Measurements from ENCODE around the gene SPACA9. TPM values are rescaled to one million over a fixed set of nuclear protein-coding genes. Genes with fewer than 3 reads are reported as not detected.

SPACA9 gene
- total RNA-seq (2014; rRNA removed; shearing (Covaris generic)), result 0.91 and 3.0 TPM in 2 replicates

DNA sequence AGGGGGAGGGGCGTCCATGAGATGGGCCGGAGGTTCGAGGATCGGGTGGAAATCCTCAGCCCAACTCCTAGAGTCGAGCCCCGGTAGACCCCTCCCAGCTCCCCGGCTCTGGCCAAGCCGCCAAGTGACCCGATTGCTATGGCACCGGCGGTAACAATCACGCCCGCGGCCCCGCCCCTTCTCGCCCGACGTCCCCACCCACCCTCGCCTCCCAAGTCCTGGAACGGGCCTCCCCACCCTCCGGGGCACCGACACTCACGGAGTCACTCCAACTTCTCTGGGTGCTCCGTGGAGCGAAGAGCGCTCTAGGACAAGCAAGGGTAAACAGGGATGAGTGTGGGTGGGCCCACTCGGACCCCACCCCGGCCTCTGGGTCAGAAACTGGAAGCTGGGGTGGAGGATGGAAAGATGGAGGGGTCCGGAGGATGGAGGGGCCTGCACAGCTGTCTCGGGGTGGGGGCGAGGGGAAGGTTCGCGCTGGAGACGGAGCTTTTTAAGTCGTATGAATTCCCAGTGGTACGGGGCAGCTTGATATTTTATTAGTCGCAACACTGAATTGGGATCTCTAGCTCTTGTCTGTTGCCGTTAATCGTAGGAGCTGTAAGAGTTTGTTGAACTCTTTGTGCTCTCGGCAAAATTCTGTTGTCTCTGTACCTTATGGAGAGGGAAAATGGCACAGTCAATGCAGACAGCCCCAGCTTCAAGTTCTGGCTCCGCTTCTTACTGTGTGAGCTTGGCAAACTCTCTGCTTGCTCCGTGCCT lies at the start of gene SPACA9:
Gene SPACA9, plus strand, starts transcription at position 204 of the 762 bp plus-strand sequence. CDS start 5,050 bp downstream, outside the sequence.
- peak; percentile 63 for DNase-seq (ENCODE audit: low read depth)

DNA sequence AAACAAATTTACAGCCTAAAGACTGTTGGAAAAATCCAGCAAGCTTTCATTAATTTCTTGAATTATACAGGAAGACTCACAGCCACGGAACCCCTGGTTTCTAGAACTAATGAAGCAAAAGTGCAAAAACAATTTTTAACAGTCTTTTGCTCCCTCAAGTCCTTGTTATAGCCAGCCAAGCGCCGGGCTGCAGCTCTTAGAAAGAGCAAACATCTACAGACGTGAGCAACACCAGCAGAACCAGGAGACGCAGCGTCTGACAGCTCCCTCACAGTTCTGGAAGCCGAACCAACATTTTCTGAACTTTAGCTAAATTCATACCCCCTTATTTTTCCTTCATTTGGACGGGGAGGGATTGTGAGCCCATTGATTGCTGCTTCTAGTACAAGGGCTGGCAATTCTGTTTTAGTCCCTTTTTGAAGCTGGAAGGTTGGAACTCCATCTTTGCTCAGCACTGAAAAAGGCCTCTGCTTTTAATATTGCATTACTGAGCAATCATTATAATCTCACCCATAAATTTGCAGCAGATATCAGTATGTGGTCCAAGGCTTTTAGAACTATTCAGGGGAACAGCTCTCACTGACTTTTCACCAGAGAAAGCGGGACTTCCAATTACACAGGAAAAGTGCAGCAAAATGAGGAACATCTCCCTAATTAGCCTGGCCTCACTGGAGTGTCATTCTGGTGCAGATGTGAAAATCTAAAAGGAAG lies 46.4 kb upstream of the SPACA9 start:
- no peak for DNase-seq (ENCODE audit: low read depth)

DNA sequence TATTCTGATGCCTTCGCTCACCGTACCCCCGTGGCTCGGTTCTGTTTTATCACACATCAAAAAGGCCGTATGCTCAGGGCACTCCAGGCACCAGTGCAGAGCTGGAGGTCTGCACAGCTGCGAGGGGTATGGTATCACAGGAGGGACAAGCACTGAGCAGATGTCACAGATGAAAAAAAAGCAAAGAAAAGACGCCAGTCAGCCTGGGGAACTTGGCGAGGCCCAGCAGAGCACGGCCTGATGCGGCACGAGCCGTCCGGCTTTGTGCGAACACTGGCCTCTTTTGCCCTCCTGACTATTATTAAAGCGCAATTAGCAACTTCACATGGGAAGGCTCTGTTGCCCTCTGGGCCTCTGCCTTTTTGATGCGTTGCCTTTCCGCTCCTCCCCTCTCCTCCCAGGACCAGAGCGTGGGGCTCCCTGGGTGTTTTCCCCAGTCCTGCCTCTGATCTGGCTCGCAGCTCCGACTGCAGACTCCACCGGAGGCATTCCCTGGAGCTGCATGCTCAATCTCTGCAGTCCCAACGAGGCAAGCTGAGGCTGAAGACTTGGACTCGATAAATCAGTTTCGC lies 45.1 kb upstream of the SPACA9 start:
- DNase-seq (ENCODE audit: low read depth), result no peak

DNA sequence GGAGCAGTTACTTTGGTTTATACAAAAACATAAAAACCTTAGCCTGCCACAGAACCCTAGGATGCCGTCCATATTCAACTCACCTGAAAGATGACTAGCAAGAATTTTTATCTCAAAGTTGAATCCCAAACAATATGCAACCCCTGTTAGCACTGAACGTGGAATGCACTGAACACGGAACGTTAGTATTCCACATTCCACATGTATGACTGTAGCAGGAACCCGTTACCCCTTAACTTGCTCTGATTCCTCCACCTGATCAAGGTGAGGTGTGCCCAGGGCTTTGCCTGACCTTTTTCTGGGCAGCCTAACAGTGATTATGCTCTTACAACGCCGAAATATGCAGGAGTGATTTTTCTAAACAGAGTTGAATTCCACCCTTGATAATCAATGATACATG lies 44.4 kb upstream of the SPACA9 start:
- no peak for DNase-seq (ENCODE audit: low read depth)

DNA sequence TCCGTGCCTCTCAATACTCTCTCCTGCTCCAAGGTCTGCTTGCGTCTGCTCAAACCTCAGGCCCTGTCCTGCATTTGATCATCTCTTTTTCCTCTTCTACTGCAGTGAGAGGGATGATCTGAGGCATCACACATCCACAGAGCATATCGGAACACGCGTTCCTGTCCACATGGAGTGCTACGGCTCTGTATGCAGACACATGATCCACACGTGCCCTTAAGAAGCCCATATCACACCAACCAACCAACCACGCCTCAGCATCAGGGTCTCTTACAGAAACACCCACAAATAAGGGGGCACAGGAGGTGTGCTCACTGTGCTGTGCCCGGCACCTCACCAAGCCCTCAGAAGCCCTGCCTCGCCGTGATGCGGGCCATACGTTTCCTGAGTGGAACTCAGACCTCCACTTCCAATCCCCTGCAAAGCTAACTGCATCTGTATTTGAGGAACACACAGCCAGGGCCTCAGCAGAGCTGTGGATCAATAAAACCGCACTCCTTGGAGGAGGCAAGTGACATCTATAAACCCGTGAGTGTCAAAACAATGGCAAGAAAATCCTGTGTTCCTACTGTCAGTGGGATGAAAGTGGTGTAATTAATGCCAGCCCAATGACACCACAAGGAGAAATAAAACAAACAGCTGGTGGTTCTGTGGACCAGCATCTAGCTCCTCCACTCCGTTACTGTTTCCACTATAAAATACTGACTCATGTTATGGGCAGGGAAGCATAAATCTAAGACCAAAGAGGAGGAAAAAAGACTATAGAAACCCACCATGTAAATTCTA lies 41.0 kb upstream of the SPACA9 start:
- no peak for DNase-seq (ENCODE audit: low read depth)

DNA sequence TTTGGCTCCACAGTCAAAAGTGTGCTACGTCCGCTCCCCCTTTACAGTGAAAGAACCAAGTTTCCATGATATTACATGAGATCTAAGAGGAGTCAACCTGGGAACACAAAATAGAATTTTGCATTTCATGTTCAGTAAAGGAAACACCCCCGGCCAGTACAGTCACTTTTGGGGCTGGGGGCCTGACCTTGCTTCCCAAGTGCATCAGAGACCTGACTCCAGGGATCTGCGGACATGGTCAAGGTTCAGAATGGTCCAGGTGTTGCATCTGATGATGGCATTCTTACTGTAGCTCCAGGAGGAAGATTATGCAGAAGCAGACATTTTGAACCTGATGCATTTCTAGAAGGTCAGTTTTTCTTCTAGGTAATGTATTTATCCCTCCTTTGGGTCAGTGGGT lies 40.4 kb upstream of the SPACA9 start:
- DNase-seq (ENCODE audit: low read depth), result no peak

DNA sequence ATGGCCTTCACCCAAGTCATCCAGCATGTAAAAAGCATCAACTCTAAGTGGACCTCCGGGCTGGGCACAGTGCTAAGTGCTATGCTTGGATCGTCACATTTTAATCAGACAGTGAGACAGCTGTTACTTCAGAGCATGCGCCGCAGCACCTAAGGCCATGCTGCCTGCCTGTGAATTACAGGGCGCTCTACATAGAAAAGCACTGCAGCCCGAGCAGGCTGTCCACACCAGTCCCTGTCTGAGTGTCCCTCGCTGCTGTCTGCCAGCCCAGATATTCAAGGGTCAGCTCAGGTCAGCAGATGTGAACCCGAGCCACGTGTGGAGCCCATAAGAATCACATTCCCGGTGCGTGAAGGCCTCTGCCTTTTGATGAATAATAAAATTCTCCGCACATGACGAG lies 37.7 kb upstream of the SPACA9 start:
- no peak for DNase-seq (ENCODE audit: low read depth)

DNA sequence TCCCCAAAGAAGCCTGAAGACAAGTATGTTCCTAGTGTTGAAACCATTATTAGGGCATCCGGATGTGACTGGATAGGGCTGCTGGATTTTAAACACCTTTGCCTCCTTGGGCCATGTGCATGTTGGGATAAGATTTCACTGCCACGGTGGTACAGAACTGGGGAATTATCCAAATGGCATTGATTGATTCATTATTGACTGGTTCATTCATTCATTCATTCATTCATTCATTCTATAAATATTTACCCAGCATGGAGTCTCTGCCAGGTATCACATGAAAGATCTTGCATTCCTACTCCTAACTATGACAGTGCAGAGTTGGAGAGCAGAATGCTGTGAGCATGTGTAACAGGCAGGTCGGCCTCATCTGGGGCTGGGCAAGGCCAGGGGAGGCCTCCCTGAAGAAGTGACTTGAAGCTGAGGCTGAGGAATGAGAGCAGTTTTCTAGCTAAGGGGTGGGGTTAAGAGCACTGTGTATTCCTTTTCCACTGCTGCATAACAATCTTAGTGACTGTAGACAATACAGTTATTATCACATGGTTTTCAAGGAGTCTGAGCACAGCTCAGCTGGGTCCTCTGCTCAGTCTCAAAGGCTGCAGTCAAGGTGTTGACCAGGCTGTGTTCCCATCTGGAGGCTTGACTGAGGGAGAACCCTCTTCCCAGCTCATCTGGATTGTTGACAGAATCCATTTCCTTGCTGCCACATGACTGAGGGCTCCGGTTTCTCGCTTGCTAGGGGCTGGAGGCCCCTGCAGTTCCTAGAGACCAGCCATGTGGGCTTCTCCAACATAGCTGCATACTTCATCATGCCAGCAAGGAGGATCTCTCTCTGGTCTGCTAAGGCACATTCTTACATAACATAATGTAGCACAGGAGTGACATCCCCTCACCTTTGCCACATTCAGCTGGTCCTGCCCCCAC lies 36.3 kb upstream of the SPACA9 start:
- no peak for DNase-seq (ENCODE audit: low read depth)

DNA sequence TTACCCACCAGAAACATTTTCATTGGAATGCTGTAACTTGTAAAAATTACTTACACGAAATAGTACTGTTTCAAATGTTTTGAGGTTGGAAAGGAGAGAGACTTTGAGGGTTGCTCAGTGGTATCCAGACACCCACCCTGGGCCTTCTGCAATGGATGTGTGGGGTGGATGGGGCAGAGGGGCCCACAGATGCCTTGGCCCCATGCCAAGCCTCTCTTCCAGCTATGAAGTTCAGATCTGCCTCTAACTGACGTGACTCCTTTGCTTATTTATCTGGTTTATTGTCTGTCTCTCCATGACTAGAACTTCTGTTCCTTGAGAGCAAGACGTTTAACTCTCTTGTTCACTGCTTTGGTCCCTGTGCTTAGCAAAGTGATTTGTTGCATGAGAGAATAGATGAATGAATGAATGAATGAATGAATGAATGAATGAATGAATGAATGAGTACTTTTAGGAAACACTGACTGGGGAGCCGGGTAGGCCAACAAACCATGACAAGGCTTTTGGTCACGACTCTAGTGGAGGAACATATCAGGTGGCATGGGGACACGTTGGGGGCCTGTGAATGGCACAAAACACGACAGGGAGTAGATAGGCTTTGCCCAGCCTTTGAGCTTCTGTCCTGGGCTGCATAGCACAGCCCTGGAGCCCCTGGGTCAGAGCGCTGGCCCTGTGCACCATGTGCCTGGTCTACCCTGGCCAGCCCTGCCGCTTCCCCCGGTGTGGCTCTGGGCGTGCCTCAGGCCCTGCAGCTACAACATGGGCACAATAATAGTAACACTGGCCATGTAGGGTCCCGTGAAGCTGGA lies 32.4 kb upstream of the SPACA9 start:
- DNase-seq (ENCODE audit: low read depth), result no peak

DNA sequence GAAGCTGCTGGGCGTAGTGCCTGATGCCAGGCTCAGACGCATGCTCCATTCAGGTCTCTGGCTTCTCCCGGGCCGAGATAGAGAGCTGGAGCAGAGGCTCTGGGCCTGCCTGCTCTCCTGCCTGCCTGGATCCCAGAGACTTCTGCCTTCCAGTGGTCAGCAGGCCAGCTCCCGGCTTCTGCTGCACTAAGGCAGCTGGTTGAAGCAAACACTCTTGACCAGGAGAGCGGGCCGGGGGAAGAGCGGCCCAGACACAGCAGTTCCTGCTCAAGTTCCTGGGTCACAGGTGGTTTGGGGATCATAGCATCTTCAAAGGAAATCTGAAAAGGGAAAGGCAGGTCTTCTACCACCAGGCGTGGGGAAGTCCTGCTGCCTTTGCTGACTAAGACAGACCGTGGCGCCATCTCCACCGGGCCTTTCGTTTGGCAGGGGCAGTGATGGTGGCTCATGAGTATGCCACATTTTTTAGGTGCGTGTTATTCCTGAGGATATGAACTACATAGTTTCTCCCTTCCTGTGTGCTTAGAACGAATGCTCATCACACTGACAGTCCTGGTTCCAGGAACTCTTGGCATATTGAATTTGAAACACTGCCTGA lies 31.7 kb upstream of the SPACA9 start:
- no peak for DNase-seq (ENCODE audit: low read depth)

DNA sequence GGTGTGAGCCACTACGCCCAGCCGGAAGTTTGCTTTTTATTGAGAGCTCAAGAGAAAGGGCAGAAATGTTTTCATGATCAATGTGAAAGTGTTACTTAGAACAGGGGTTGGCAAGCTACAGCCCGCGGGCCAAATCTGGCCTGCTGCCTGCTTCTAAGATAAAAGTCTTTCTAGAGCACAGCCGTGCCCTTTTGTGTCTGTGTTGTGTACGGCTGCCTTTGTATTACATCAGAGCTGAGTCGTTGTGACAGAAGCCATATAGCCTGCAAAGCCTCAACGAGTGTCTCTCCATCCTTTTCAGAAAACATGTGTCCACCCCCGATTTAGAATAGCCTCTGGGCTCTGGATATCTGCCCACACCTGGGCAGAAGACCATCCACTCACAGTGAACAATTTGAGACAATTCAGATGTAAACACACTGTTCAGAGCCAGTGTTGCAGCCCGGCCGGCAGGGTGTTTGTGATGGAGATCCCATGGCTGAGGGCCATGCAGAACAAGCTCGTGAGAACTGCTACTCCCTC lies 29.5 kb upstream of the SPACA9 start:
- no peak for DNase-seq (ENCODE audit: low read depth)

DNA sequence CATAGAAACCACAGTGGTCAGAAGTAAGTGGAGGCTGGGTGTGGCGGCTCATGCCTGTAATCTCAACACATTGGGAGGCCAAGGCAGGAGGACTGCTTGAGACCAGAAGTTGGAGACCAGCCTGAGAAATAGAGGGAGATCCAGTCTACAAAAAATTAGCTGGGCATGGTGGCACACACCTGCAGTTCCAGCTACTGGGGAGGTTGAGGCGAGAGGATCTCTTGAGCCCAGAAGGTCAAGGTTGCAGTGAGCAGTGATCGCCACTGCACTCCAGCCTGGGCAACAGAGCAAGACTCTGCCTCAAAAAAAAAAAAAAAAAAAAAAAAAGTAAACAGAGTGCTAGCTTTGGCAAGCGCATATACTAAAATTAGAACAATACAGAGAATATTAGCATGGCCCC lies 25.2 kb upstream of the SPACA9 start:
- no peak for DNase-seq (ENCODE audit: low read depth)

DNA sequence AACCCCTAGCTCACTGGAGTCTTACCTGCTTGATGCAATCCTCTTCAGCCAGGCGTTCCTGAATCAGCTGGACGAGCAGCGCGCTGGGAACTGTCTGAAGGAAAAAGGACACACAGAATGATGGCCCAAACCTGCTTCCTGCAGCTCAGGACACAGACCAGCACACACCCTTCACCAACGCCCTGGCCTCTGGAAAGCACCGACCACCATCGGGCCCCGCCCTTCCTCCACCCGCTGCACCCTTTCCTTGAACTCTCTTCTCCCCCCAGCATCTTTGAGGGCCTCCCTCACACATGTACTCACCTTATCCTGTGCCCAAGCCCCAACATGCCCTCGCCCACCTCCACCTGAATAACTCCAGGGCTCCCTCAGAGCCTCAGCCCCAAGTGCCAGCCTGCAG lies 23.9 kb upstream of the SPACA9 start:
- no peak for DNase-seq (ENCODE audit: low read depth)

DNA sequence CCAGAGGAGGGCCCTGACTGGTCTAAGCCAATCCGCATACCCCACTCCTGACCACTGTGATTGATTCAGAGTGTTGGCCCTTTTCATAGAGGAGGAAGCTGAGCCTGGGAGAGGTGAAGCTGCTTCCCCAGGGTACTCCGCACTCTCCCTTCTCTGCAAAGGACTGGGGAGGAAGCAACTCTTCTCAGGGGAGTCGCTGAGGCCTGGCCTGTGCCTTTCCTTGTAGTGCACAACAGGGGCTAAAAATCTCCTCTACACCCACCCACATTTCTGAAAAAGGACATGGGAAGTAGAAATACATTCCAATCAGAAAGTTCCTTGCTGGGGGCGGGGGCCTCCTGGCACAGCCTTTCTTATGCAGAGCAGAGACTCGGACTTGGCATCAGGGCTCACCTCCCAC lies 22.8 kb upstream of the SPACA9 start:
- DNase-seq (ENCODE audit: low read depth), result no peak

DNA sequence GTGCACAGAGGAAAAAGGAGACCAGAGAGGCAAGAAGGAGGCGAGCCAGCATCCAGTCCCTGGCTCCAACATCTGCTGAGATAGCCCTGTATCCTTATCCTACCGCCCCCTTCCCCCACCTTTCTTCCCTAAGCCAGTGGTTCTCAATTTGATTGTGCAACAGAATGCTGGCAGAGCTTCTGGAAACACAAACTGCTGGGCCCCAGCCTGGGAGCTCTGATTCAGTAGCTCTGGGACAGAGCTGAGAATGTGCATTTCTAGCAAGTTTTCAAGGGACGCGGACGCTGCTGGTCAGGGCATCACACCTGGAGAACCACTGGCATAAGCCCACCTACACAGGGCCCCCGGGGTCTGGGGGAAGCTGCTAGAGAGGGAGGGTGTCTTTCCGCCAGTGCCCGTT lies 21.7 kb upstream of the SPACA9 start:
- DNase-seq (ENCODE audit: low read depth), result no peak

DNA sequence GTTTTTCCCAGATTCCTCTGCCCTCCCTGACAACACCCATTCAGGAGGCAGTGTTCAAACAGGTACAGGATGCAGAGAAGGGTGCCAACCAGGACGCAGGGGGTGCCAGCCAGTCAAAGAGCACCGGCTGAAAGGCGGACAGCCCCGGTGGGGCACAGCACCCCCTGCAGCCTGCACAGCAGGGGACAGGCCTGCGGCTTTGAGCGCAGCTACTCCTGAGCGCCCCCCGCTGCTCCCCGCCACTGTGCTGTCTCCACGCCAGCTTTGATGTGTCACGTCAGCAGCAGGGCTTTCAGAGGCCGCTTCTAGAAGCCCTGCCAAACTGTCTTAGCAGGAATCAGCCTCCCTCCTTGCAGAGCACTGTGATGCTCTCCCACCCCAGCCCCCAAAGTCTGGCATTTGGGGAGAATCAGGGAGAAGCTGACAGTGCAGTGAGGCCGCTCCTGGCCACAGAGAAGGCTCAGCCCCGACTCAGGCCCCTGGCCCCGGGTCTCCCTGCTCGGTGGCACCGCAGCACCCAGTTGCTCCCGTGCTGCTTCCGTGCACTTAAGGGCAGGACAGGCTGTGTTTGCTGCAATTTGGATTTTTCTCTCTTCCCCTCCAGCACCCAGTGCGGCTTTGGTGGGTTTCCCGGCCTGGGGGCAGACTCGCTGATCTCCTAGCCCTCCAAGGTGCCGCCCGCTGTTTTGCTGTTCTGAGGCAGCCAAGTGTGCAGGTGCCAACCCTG lies 20.9 kb upstream of the SPACA9 start:
- no peak for DNase-seq (ENCODE audit: low read depth)

DNA sequence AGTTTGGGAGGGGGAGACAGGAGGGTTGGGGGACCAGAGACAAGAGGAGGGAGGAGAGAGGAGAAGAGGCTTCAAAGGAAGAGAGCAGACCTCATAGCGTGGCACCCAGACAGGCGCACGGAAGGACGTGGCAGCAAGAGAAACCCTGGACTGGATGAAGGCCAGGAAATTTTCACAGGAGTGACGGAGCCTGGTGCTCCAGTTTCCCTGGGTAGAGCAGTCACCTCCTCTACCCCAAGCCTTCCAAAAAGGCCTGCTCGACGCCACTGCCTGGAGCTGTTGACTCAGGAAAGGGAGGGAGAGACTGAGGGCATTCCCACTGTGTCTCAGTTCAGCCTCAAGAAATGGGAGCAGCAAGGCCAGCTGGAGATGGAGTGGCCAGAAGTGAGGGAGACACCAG lies 19.9 kb upstream of the SPACA9 start:
- DNase-seq (ENCODE audit: low read depth), result no peak

DNA sequence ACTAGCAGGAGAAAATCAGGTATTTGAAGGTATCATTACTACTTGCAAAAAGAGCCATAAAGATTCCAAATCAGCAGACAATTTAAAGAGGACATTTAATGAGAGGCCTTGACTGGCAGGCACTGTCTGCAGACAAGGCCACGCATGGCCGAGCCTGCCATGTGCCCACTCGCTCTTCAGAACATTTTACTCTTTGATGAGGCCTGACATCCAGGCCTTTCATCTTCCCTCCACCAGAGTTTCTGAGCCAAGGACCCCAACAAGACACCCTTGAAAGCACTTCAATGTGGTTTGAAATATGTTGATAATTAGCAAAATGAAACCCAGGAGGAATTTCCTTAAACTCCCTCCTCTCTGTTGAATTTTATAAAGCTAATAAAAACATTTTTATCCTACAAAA lies 17.0 kb upstream of the SPACA9 start:
- DNase-seq (ENCODE audit: low read depth), result no peak

DNA sequence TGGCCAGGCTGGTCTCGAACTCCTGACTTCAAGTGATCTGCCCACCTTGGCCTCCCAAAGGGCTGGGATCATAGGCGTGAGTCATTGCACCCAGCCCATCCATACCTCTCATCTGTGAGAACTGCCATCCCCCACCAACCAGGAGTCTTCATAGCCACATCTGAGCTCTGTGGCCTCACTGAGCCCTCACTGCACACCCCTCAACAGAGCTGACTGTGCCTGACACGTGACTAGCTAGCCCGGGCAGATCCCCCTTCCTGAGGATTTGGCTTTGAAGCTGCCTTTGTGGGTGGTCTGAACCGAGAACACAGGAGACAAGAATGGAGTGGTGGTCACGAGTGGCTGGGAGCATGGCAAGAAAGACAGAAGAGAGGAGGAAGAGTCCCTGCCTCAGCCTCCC lies 16.2 kb upstream of the SPACA9 start:
- no peak for DNase-seq (ENCODE audit: low read depth)

All from M059J (cell line).